Measurements from ENCODE around the gene SEMA5B. TPM values are rescaled to one million over a fixed set of nuclear protein-coding genes. Genes with fewer than 3 reads are reported as not detected.

Gene SEMA5B
- total and polyA plus RNA-seq, 2 experiments from 2014 or later, result 8.0 to 26.8 TPM

DNA sequence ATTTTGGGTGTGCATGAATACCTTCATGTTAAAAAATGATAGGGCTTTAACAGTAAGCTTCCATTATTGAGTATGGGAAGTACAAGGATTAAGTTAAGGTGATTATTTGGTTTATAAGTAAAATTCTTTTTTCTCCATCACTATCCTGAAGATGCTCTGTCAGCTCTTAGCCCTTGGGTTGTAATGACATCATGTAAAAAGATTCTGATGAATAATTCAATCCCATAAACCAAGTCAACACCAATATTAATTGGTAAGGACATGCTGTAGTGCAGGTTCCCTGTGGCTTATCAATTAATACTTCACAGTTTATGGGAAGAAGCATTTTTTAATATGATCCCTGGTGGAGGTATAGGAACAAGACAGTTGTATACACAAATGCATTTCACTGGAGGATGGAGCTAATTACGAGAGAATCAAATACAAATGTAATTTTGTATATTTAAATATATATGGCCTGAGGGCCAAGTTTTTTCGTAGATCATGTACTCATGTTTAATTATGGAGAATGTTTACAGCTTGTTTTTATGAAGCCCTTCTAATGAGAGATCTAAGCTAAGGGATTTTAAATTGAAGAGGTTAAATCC is 145.1 kb downstream of the SEMA5B start:
- Histone ChIP-seq H3K27me3 (ENCODE audit: insufficient read depth) (no peaks in the 10 kb centered on the region), H4K20me1 (replicated peaks; ENCODE audit: insufficient read depth) (no peaks in the 10 kb centered on the region), H3K9me2 (ENCODE audit: insufficient read depth) (no peaks in the 10 kb centered on the region), H3K4me1 (ENCODE audit: insufficient read depth) (no peaks in the 10 kb centered on the region; the same call in 1 of the 2 replicates), H3F3A (replicated peaks; ENCODE audit: low read depth) (no peaks in the 10 kb centered on the region), H3K4me3 (no peak overlapping the region), H2AFZ (no peak overlapping the region), H3K36me3 (ENCODE audit: insufficient read depth) (no peaks in the 10 kb centered on the region), H3K4me2 (no peak overlapping the region), H3K27ac (ENCODE audit: low read depth) (no peak overlapping the region), H3K79me2 (replicated peaks; ENCODE audit: insufficient read depth) (no peaks in the 10 kb centered on the region)
- TF ChIP-seq, protein P1, sequence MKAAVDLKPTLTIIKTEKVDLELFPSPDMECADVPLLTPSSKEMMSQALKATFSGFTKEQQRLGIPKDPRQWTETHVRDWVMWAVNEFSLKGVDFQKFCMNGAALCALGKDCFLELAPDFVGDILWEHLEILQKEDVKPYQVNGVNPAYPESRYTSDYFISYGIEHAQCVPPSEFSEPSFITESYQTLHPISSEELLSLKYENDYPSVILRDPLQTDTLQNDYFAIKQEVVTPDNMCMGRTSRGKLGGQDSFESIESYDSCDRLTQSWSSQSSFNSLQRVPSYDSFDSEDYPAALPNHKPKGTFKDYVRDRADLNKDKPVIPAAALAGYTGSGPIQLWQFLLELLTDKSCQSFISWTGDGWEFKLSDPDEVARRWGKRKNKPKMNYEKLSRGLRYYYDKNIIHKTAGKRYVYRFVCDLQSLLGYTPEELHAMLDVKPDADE (IDR thresholded peaks at IDR 0.05), result no peak
- TF ChIP-seq ZNF331 (CRISPR knock-in tag; IDR thresholded peaks at IDR 0.05; ENCODE audit: low read depth), result no peak
- no peak for TF ChIP-seq JUNB (IDR thresholded peaks at IDR 0.05; ENCODE audit: unreplicated experiment)
- TF ChIP-seq STAT1 (IDR thresholded peaks at IDR 0.05; ENCODE audit: unreplicated experiment), result no peak
- TF ChIP-seq, protein P2, sequence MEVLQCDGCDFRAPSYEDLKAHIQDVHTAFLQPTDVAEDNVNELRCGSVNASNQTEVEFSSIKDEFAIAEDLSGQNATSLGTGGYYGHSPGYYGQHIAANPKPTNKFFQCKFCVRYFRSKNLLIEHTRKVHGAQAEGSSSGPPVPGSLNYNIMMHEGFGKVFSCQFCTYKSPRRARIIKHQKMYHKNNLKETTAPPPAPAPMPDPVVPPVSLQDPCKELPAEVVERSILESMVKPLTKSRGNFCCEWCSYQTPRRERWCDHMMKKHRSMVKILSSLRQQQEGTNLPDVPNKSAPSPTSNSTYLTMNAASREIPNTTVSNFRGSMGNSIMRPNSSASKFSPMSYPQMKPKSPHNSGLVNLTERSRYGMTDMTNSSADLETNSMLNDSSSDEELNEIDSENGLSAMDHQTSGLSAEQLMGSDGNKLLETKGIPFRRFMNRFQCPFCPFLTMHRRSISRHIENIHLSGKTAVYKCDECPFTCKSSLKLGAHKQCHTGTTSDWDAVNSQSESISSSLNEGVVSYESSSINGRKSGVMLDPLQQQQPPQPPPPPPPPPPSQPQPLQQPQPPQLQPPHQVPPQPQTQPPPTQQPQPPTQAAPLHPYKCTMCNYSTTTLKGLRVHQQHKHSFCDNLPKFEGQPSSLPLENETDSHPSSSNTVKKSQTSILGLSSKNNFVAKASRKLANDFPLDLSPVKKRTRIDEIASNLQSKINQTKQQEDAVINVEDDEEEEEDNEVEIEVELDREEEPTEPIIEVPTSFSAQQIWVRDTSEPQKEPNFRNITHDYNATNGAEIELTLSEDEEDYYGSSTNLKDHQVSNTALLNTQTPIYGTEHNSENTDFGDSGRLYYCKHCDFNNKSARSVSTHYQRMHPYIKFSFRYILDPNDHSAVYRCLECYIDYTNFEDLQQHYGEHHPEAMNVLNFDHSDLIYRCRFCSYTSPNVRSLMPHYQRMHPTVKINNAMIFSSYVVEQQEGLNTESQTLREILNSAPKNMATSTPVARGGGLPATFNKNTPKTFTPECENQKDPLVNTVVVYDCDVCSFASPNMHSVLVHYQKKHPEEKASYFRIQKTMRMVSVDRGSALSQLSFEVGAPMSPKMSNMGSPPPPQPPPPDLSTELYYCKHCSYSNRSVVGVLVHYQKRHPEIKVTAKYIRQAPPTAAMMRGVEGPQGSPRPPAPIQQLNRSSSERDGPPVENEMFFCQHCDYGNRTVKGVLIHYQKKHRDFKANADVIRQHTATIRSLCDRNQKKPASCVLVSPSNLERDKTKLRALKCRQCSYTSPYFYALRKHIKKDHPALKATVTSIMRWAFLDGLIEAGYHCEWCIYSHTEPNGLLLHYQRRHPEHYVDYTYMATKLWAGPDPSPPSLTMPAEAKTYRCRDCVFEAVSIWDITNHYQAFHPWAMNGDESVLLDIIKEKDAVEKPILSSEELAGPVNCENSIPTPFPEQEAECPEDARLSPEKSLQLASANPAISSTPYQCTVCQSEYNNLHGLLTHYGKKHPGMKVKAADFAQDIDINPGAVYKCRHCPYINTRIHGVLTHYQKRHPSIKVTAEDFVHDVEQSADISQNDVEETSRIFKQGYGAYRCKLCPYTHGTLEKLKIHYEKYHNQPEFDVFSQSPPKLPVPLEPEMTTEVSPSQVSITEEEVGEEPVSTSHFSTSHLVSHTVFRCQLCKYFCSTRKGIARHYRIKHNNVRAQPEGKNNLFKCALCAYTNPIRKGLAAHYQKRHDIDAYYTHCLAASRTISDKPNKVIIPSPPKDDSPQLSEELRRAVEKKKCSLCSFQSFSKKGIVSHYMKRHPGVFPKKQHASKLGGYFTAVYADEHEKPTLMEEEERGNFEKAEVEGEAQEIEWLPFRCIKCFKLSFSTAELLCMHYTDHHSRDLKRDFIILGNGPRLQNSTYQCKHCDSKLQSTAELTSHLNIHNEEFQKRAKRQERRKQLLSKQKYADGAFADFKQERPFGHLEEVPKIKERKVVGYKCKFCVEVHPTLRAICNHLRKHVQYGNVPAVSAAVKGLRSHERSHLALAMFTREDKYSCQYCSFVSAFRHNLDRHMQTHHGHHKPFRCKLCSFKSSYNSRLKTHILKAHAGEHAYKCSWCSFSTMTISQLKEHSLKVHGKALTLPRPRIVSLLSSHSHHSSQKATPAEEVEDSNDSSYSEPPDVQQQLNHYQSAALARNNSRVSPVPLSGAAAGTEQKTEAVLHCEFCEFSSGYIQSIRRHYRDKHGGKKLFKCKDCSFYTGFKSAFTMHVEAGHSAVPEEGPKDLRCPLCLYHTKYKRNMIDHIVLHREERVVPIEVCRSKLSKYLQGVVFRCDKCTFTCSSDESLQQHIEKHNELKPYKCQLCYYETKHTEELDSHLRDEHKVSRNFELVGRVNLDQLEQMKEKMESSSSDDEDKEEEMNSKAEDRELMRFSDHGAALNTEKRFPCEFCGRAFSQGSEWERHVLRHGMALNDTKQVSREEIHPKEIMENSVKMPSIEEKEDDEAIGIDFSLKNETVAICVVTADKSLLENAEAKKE (CRISPR knock-in tag; IDR thresholded peaks at IDR 0.05), result no peak
- TF ChIP-seq CREB1 (CRISPR knock-in tag; IDR thresholded peaks at IDR 0.05; ENCODE audit: low read depth), result no peak
- no peak for TF ChIP-seq ZNF114 (CRISPR knock-in tag; IDR thresholded peaks at IDR 0.05)
- no peak for TF ChIP-seq EZH2phosphoT487 (IDR thresholded peaks at IDR 0.05; ENCODE audit: unreplicated experiment)
- TF ChIP-seq, protein P3, sequence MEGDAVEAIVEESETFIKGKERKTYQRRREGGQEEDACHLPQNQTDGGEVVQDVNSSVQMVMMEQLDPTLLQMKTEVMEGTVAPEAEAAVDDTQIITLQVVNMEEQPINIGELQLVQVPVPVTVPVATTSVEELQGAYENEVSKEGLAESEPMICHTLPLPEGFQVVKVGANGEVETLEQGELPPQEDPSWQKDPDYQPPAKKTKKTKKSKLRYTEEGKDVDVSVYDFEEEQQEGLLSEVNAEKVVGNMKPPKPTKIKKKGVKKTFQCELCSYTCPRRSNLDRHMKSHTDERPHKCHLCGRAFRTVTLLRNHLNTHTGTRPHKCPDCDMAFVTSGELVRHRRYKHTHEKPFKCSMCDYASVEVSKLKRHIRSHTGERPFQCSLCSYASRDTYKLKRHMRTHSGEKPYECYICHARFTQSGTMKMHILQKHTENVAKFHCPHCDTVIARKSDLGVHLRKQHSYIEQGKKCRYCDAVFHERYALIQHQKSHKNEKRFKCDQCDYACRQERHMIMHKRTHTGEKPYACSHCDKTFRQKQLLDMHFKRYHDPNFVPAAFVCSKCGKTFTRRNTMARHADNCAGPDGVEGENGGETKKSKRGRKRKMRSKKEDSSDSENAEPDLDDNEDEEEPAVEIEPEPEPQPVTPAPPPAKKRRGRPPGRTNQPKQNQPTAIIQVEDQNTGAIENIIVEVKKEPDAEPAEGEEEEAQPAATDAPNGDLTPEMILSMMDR (conservative IDR thresholded peaks at IDR 0.05; ENCODE audit: low read depth in 2 of 2), result no peak
- Mint-ChIP-seq H3K27ac (no peak overlapping the region), H3K36me3 (ENCODE audit: low read depth) (no peaks in the 10 kb centered on the region), H3K27me3 (ENCODE audit: insufficient read depth, low read depth, poor library complexity) (no peaks in the 10 kb centered on the region), H3K4me1 (peaks cover 12% of the 10 kb centered on the region; the same call in 2 of the 3 replicates), H3K4me3 (no peak overlapping the region), H3K9me3 (no peaks in the 10 kb centered on the region)
- DNase-seq (ENCODE audit: low spot score), result no peak
- no peak for ATAC-seq
